Thoracic aorta (tissue), 2 donors: ENCODE measurements around the gene C2CD3. TPM values are rescaled to one million over a fixed set of nuclear protein-coding genes. Genes with fewer than 3 reads are reported as not detected.

Experiments
- ATAC-seq: fragments of 150-250 bp; one replicate; pipeline ENCODE4 v1.8.0; 2017; ENCODE audit warnings: low read depth; ENCODE audit not compliant: insufficient number of reproducible peaks, low FRiP score
- DNase-seq: peaks from one replicate; pipeline ENCODE4 v3.0.0-alpha.2; 2020; ENCODE audit warnings: low spot score
- H3K27ac ChIP-seq, 2 donors: fragments of 200-600 bp; sonication (generic); 1 replicate in 1 of 2; 2 replicates in 1 of 2; pipeline ENCODE4 v1.5.1; 2016; ENCODE audit warnings: mild to moderate bottlenecking in 2 of 2, moderate library complexity in 2 of 2
- H3K27me3 ChIP-seq: fragments of 200-600 bp; sonication (generic); replicated peaks from 2 replicates; pipeline ENCODE4 v1.6.0; 2016; ENCODE audit warnings: mild to moderate bottlenecking; ENCODE audit not compliant: insufficient read depth
- H3K36me3 ChIP-seq: fragments of 200-600 bp; sonication (generic); one replicate; pipeline ENCODE4 v1.5.1; 2016
- H3K4me1 ChIP-seq, 2 donors: fragments of 200-600 bp; sonication (generic); 1 replicate in 1 of 2; 2 replicates in 1 of 2; pipeline versions ENCODE4 v1.5.1 to v1.6.0; 2016; ENCODE audit warnings: low read depth in 2 of 2, mild to moderate bottlenecking in 1 of 2; ENCODE audit not compliant: control insufficient read depth in 1 of 2
- H3K4me3 ChIP-seq: fragments of 200-600 bp; sonication (generic); 2 replicates; pipeline ENCODE4 v1.5.1; 2016; ENCODE audit warnings: mild to moderate bottlenecking
- H3K9me3 ChIP-seq: fragments of 200-600 bp; sonication (generic); 2 replicates; pipeline ENCODE4 v1.5.1; 2016
- total RNA-seq, 2 donors: library from RNA; depleted of rRNA; stranded (reverse); fragments of >200 nt; gene quantifications; one replicate each; pipeline versions ENCODE4 v1.1.0 to v1.2.3, GENCODE V29; 2016
- TF ChIP-seq, protein P1 (sequence below): fragments of 200-600 bp; sonication (generic); IDR thresholded peaks from one replicate; pipeline ENCODE4 v1.5.1; 2019; ENCODE audit warnings: antibody characterized with exemption

The C2CD3 gene
- total RNA-seq, 2 donors from 2014 or later, result 23.7 to 30.6 TPM

DNA sequence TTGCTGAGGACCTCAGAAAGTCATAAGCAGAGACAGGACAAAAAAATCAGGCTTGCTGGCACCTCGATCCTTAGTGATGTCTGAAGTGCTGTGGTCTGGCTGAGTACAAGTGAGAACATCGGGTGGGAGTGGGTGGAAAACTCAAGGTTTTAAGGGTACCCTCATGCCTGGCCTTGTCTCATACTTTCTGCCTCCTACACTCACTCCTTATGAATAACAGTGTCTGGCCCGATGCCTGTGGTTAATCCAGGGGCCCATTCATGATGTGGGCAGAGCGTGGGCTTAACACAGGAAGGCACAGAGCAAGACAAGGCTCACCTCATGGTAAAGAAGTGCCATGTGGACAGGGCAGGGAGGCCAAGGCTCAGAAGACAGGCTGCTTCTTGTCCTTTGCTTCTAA, 150.9 kb downstream of the C2CD3 start:
- Histone ChIP-seq H3K27me3 (no peaks in the 10 kb centered on the region), H3K27ac (peak overlapping the region; percentile 2 to 65), H3K36me3 (no peaks in the 10 kb centered on the region), H3K4me3 (no peak overlapping the region), H3K4me1 (peaks cover 15 to 26% of the 10 kb centered on the region in 2 donors), H3K9me3 (no peaks in the 10 kb centered on the region)
- DNase-seq (no peak), ATAC-seq (no peak)
- TF ChIP-seq, protein P1, sequence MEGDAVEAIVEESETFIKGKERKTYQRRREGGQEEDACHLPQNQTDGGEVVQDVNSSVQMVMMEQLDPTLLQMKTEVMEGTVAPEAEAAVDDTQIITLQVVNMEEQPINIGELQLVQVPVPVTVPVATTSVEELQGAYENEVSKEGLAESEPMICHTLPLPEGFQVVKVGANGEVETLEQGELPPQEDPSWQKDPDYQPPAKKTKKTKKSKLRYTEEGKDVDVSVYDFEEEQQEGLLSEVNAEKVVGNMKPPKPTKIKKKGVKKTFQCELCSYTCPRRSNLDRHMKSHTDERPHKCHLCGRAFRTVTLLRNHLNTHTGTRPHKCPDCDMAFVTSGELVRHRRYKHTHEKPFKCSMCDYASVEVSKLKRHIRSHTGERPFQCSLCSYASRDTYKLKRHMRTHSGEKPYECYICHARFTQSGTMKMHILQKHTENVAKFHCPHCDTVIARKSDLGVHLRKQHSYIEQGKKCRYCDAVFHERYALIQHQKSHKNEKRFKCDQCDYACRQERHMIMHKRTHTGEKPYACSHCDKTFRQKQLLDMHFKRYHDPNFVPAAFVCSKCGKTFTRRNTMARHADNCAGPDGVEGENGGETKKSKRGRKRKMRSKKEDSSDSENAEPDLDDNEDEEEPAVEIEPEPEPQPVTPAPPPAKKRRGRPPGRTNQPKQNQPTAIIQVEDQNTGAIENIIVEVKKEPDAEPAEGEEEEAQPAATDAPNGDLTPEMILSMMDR, result no peak

DNA sequence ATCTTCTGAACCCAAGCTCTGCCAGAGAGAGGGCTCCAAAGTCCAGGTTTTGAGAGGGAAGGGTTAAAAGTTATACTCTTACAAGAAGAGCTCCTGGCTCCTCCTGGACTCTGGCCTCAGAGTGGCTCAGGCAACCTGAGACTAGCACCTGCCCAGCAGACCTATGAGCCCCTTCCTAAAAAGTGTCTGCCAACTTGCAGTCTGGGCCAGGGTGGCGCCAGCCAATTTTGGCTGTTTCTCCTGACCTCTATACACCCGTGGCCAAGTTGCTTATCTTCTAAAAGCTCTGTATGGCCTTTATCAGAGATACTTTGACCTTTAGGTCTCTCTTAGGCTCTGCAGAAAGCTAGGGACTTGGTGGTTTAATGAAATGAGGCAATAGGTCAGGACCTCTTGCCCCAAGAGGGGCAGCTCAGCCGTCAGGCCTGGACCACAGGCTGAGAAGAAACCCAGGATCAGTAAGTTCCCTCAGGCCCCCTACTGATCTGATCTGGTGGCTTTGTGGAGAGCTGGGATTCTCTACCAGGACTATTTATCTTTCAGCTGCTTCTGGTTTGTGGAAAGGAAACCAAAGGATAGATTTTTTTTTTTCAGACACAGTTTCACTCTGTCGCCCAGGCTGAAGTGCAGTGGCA, 151.6 kb downstream of the C2CD3 start:
- H3K9me3 ChIP-seq, result no peaks in the 10 kb centered on the region
- ATAC-seq (no peak), DNase-seq (no peak)
- H3K4me3 ChIP-seq, result no peak overlapping the region
- H3K27ac ChIP-seq, result peak overlapping the region; percentile 65 to 73
- H3K4me1 ChIP-seq, result peaks cover 10 to 26% of the 10 kb centered on the region in 2 donors
- TF ChIP-seq, protein P1, result no peak
- no peaks in the 10 kb centered on the region for H3K36me3 ChIP-seq
- H3K27me3 ChIP-seq, result no peaks in the 10 kb centered on the region

DNA sequence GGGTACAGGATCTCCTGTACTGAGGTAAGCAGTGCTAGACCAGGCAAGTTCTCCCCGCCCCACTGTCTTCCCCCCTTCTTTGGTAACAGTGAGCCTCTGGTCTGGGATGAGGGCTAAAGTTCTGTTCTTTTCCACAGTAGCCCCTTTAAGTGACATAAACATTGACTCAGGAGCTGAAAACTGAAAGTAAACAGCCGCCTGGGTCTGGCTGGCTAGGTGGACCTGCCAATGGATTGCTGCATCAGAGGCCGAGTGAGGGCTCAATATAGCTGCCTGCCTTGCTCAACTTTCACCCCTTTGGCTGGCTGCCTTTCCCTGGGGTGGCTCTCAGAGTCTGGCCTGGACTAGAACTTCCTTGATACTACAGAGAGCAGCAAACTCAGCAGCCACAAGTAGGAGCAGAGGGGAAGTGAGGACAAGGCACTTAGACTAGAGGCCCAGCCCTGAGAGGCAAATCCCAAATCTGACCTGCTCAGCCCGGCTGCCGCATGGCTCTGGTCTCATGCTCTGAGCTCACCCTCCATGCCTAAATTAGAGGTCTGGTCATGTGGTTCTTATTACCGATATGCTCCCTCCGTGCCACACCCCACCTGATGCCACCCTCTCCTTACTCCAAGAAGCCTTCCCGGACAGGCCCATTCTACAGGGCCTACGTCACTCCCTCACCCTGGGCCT, 152.3 kb downstream of the C2CD3 start:
- Histone ChIP-seq H3K4me1 (peaks cover 10 to 26% of the 10 kb centered on the region in 2 donors), H3K9me3 (no peaks in the 10 kb centered on the region), H3K36me3 (no peaks in the 10 kb centered on the region), H3K27me3 (no peaks in the 10 kb centered on the region), H3K4me3 (no peak overlapping the region), H3K27ac (peak overlapping the region; percentile 65 to 73)
- DNase-seq (peak; percentile 65), ATAC-seq (peak; percentile 46)
- TF ChIP-seq, protein P1, result no peak

DNA sequence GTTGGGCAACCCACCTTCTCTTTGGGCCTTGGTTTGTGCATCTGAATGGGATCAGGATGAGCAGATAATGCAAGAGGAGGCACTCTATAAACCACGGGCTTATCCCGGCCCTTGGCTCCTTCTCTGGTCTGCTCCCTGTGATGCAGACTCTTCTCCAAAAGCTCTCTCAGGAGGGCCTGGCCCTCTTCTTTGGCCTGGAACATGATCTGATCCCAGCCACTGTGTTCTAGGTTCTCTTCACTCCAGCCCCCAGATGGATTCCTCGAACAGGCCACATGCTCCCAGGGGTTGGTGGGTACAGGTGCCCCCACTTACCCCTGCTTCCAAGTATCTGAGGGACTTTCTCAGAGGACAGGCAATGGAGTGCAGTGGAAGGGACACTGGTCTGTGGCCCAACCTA, 153.2 kb downstream of the C2CD3 start:
- H3K27ac ChIP-seq, result peak overlapping the region in 1 of 2 donors; percentile 64
- ATAC-seq (no peak), DNase-seq (no peak)
- H3K27me3 ChIP-seq, result no peaks in the 10 kb centered on the region
- peaks cover 10 to 26% of the 10 kb centered on the region in 2 donors for H3K4me1 ChIP-seq
- TF ChIP-seq, protein P1, result no peak
- no peaks in the 10 kb centered on the region for H3K9me3 ChIP-seq
- H3K36me3 ChIP-seq, result no peaks in the 10 kb centered on the region
- no peak overlapping the region for H3K4me3 ChIP-seq

DNA sequence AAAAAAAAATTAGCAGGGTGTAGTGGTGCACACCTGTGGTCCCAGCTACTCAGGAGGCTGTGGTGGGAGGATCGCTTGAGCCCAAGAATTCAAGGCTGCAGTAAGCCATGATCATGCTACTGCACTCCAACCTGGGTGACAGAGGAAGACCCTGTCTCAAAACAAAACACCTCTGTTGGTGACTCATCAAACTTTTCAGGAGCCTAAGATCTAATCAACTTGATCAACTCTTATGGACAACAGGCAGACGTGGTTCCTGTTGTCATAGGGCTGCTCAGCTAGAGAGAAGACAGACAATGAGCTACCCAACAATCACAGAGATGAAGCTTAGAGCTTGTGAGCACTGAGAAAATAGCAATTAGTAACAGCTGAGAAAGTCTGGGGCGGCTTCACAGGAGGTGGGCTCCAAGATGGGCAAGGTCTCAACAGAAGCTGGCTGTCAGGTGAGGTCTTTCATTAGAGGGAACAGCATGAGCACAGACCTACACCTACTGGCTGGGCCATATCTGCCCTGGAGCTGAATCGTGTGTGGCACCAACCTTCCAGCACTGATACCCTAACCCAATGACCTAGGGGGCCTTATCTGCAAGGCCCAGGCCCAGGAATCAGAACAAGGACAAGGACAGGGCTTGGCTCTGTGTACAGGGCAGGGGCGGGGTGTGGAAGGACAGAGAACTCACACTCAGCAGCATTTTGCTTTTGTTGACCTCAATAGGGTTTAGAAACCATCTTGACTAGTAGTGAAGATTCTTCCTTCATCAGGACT, 154.7 kb downstream of the C2CD3 start:
- Histone ChIP-seq H3K4me3 (no peak overlapping the region), H3K4me1 (peaks cover 10 to 26% of the 10 kb centered on the region in 2 donors), H3K9me3 (no peaks in the 10 kb centered on the region), H3K27ac (no peak overlapping the region), H3K36me3 (no peaks in the 10 kb centered on the region), H3K27me3 (no peaks in the 10 kb centered on the region)
- TF ChIP-seq, protein P1, result no peak
- ATAC-seq (no peak), DNase-seq (no peak)
